Astrocyte (in vitro differentiated cells and primary cell): ENCODE results near the gene ZBTB34. TPM values are rescaled to one million over a fixed set of nuclear protein-coding genes. Genes with fewer than 3 reads are reported as not detected.

ENCODE experiments used
- DNase-seq: peaks from one replicate; pipeline ENCODE4 v3.0.0-alpha.2; 2010; ENCODE audit warnings: low read depth
- FAIRE-seq: peaks from 2 replicates; lab custom pipeline; 2011; peaks lifted over from hg19 to GRCh38; lab: Jason Lieb, UNC
- H2AFZ ChIP-seq: 2 replicates; pipeline ENCODE4 v1.6.0; 2012; ENCODE audit warnings: low read depth, low read length, inconsistent platforms
- H3K27ac ChIP-seq: 2 replicates; pipeline ENCODE4 v1.5.1; 2011; ENCODE audit warnings: low read depth, low read length, inconsistent platforms
- H3K27me3 ChIP-seq: 2 replicates; pipeline ENCODE4 v1.6.0; 2011; ENCODE audit warnings: low read length, inconsistent platforms; ENCODE audit not compliant: insufficient read depth
- H3K36me3 ChIP-seq: 2 replicates; pipeline ENCODE4 v1.5.1; 2011; ENCODE audit warnings: low read length, inconsistent platforms; ENCODE audit not compliant: insufficient read depth
- H3K4me1 ChIP-seq: 2 replicates; pipeline ENCODE4 v1.5.1; 2011; ENCODE audit warnings: low read length, inconsistent platforms; ENCODE audit not compliant: insufficient read depth
- H3K4me2 ChIP-seq: 2 replicates; pipeline ENCODE4 v1.6.0; 2012; ENCODE audit warnings: low read length, inconsistent platforms
- H3K4me3 ChIP-seq: 2 replicates; pipeline ENCODE4 v1.5.1; 2011; ENCODE audit warnings: low read depth, mild to moderate bottlenecking, low read length, inconsistent platforms; ENCODE audit not compliant: insufficient read depth
- H3K79me2 ChIP-seq: 2 replicates; pipeline ENCODE4 v1.6.0; 2012; ENCODE audit warnings: mild to moderate bottlenecking, low read length, inconsistent platforms; ENCODE audit not compliant: insufficient read depth
- H3K9ac ChIP-seq: 2 replicates; pipeline ENCODE4 v1.6.0; 2012; ENCODE audit warnings: mild to moderate bottlenecking, low read length, inconsistent platforms
- H3K9me3 ChIP-seq: 2 replicates; pipeline ENCODE4 v1.5.1; 2012; ENCODE audit warnings: low read depth, mild to moderate bottlenecking, low read length, inconsistent platforms; ENCODE audit not compliant: insufficient read depth
- H4K20me1 ChIP-seq: 2 replicates; pipeline ENCODE4 v1.6.0; 2012; ENCODE audit warnings: low read length, inconsistent platforms; ENCODE audit not compliant: insufficient read depth
- H3K27ac Mint-ChIP-seq: one replicate; pipeline ENCODE4 v1.8.0; 2021; ENCODE audit warnings: mild to moderate bottlenecking, mixed read lengths; ENCODE audit not compliant: unreplicated experiment
- H3K27me3 Mint-ChIP-seq: one replicate; pipeline ENCODE4 v1.8.0; 2021; ENCODE audit warnings: low read depth, mixed read lengths; ENCODE audit not compliant: unreplicated experiment
- H3K36me3 Mint-ChIP-seq: one replicate; pipeline ENCODE4 v1.8.0; 2021; ENCODE audit warnings: low read depth, mixed read lengths; ENCODE audit not compliant: unreplicated experiment
- H3K4me1 Mint-ChIP-seq: one replicate; pipeline ENCODE4 v1.8.0; 2021; ENCODE audit warnings: low read depth, mixed read lengths; ENCODE audit not compliant: unreplicated experiment
- H3K4me3 Mint-ChIP-seq: one replicate; pipeline ENCODE4 v1.8.0; 2021; ENCODE audit warnings: mild to moderate bottlenecking, moderate library complexity, mixed read lengths; ENCODE audit not compliant: unreplicated experiment
- H3K9me3 Mint-ChIP-seq: one replicate; pipeline ENCODE4 v1.8.0; 2021; ENCODE audit warnings: mild to moderate bottlenecking, mixed read lengths; ENCODE audit not compliant: unreplicated experiment
- EZH2 ChIP-seq: IDR thresholded peaks from 2 replicates; pipeline ENCODE4 v1.6.1; 2012; ENCODE audit warnings: mild to moderate bottlenecking, low read length, inconsistent platforms; ENCODE audit not compliant: insufficient read depth
- total RNA-seq: library from RNA; stranded (reverse); gene quantifications from 2 replicates; pipeline ENCODE4 v1.2.1, GENCODE V29; 2021
- TF ChIP-seq, protein P1 (sequence below): IDR thresholded peaks from 2 replicates; pipeline ENCODE4 v1.5.1; 2011; ENCODE audit warnings: low read depth, mild to moderate bottlenecking, inconsistent platforms, low read length, moderate library complexity; ENCODE audit not compliant: insufficient read depth

The ZBTB34 gene
- total RNA-seq, 1 donor from 2014 or later = 14.7 TPM

DNA sequence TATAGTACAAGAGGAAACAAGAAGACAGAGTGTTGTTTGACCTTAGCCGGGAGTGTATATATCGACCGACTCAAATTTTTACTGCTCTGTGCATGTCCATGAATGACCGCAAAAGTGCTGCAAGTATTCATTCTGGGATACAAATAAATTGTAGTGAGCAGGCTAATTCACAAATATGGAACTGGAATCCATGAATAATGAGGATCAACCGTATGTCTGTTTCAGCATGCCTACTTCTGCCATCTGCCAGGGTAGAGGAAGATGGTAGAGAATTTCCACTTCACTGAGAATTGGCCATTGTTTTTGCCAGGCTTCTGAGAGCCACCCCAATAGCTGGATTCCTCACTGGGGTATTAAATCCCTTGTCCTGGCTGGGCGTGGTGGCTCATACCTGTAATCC, 45.7 kb downstream of the ZBTB34 start:
- H3K27me3 ChIP-seq = peaks cover 14% of the 10 kb centered on the region
- H2AFZ ChIP-seq = no peak overlapping the region
- H3K9me3 Mint-ChIP-seq = peaks cover 3% of the 10 kb centered on the region
- H3K4me2 ChIP-seq = no peak overlapping the region
- DNase-seq (no peak), FAIRE-seq (no peak)
- H3K4me3 Mint-ChIP-seq = no peak overlapping the region
- no peak overlapping the region for H3K9ac ChIP-seq
- H3K4me3 ChIP-seq = no peak overlapping the region
- no peaks in the 10 kb centered on the region for H3K36me3 Mint-ChIP-seq
- H3K27ac ChIP-seq = no peak overlapping the region
- H3K36me3 ChIP-seq = no peaks in the 10 kb centered on the region
- no peak overlapping the region for H3K27ac Mint-ChIP-seq
- TF ChIP-seq, protein P1, sequence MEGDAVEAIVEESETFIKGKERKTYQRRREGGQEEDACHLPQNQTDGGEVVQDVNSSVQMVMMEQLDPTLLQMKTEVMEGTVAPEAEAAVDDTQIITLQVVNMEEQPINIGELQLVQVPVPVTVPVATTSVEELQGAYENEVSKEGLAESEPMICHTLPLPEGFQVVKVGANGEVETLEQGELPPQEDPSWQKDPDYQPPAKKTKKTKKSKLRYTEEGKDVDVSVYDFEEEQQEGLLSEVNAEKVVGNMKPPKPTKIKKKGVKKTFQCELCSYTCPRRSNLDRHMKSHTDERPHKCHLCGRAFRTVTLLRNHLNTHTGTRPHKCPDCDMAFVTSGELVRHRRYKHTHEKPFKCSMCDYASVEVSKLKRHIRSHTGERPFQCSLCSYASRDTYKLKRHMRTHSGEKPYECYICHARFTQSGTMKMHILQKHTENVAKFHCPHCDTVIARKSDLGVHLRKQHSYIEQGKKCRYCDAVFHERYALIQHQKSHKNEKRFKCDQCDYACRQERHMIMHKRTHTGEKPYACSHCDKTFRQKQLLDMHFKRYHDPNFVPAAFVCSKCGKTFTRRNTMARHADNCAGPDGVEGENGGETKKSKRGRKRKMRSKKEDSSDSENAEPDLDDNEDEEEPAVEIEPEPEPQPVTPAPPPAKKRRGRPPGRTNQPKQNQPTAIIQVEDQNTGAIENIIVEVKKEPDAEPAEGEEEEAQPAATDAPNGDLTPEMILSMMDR = no peak
- no peak for TF ChIP-seq EZH2
- no peaks in the 10 kb centered on the region for H3K79me2 ChIP-seq
- H4K20me1 ChIP-seq = no peaks in the 10 kb centered on the region
- no peaks in the 10 kb centered on the region for H3K4me1 ChIP-seq
- H3K9me3 ChIP-seq = peaks cover 7% of the 10 kb centered on the region
- no peaks in the 10 kb centered on the region for H3K4me1 Mint-ChIP-seq
- H3K27me3 Mint-ChIP-seq = peaks cover 35% of the 10 kb centered on the region

DNA sequence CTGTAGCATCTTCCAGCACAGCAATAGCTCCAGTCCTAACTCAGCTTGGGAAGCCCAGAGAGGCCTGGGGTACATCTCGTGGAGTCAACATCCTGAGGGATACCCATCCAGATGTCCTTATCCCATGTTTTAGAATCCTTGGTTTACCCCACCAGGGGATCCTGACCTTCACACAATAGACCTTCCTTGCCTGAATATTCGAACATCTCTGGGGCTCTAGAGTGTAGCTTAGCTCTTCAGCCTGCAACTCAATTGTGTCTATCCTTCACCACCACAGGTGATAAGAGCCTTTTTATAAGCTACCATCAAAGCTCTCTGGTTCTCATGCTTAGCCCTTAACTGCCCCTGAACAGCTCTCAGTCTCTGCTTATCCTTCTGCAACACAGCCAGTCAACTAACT, 46.6 kb downstream of the ZBTB34 start:
- no peaks in the 10 kb centered on the region for H3K4me1 ChIP-seq
- H3K4me3 Mint-ChIP-seq = no peak overlapping the region
- no peaks in the 10 kb centered on the region for H3K4me1 Mint-ChIP-seq
- peaks cover 14% of the 10 kb centered on the region for H3K27me3 ChIP-seq
- no peak overlapping the region for H3K4me2 ChIP-seq
- no peaks in the 10 kb centered on the region for H3K9me3 ChIP-seq
- H3K9ac ChIP-seq = no peak overlapping the region
- peaks cover 3% of the 10 kb centered on the region for H3K9me3 Mint-ChIP-seq
- H3K27ac Mint-ChIP-seq = no peak overlapping the region
- peaks cover 37% of the 10 kb centered on the region for H3K27me3 Mint-ChIP-seq
- no peaks in the 10 kb centered on the region for H4K20me1 ChIP-seq
- no peaks in the 10 kb centered on the region for H3K36me3 ChIP-seq
- H2AFZ ChIP-seq = no peak overlapping the region
- FAIRE-seq = no peak
- no peak for DNase-seq
- no peak for TF ChIP-seq EZH2
- TF ChIP-seq, protein P1 = no peak
- no peak overlapping the region for H3K4me3 ChIP-seq
- H3K79me2 ChIP-seq = no peaks in the 10 kb centered on the region
- no peaks in the 10 kb centered on the region for H3K36me3 Mint-ChIP-seq
- no peak overlapping the region for H3K27ac ChIP-seq

DNA sequence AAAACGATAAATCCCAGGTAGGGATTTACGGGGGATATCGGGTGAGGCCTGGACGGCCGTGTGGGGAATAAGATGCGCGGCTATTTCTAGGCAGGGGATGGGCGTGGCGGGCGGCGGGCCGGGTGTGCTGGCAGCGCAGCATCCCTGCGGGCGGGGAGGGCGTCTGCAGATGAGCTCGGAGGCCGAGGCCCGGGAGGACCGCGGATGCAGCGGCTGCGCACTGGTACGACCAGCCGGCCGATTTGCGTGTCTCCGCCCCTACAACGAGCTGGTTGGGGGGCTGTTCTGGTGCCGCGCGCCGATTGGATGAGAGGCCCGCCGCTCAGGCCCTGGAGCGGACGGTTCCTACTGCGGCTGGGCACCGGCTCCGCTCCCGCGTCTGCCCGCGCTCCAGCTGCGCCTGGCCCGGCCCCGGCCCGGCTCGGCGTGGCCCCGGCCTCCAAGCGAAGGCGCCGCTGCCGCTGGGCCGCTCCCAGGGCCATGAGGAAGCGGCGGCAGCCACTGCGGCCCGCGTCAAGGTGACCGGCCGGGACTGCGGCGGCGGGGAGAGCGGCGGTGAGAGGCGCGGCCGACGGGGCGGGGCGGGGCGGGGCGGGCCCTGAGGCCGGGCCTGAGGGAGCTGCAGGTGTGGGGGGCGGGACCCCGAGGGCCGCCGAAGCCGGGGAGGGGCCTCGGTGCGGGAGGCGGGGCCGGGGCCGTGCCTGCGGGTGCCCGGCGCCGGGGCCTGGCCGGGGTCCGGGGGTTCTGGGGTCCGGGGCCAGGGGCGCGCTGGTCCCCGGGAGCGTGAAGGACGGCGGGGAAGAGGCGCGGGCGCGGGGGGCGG, 54.2 kb downstream of the ZBTB34 start, which contains the start of gene RALGPS1:
RALGPS1 (plus strand) TSS at position 325 of the 823 bp plus-strand sequence. CDS start 47,508 bp downstream, outside the sequence.
- H3K27ac ChIP-seq = no peak within 1 kb of the TSS

More for the DNA sequence above, 54.2 kb downstream of the ZBTB34 start, which contains the start of gene RALGPS1:
- Histone ChIP-seq H4K20me1 (no peaks in the 10 kb centered on the region), H3K4me2 (peak within 1 kb of the TSS; percentile 78), H3K9me3 (no peaks in the 10 kb centered on the region), H3K9ac (no peak within 1 kb of the TSS), H3K4me3 (peak within 1 kb of the TSS; percentile 48), H3K79me2 (no peaks in the 10 kb centered on the region), H3K36me3 (no peaks in the 10 kb centered on the region), H2AFZ (peak within 1 kb of the TSS; percentile 58), H3K27me3 (peaks cover 4% of the 10 kb centered on the region), H3K4me1 (no peaks in the 10 kb centered on the region)
- Mint-ChIP-seq H3K27me3 (peaks cover 45% of the 10 kb centered on the region), H3K9me3 (peaks cover 6% of the 10 kb centered on the region), H3K36me3 (peaks cover 2% of the 10 kb centered on the region), H3K27ac (no peak within 1 kb of the TSS), H3K4me1 (peaks cover 1% of the 10 kb centered on the region), H3K4me3 (peak within 1 kb of the TSS; percentile 81)
- TF ChIP-seq EZH2 = no peak
- TF ChIP-seq, protein P1 = no peak
- no peak for FAIRE-seq
- DNase-seq = peak; percentile 90
